ENCODE data around the gene ADAMTS15.

ADAMTS15 gene

DNA sequence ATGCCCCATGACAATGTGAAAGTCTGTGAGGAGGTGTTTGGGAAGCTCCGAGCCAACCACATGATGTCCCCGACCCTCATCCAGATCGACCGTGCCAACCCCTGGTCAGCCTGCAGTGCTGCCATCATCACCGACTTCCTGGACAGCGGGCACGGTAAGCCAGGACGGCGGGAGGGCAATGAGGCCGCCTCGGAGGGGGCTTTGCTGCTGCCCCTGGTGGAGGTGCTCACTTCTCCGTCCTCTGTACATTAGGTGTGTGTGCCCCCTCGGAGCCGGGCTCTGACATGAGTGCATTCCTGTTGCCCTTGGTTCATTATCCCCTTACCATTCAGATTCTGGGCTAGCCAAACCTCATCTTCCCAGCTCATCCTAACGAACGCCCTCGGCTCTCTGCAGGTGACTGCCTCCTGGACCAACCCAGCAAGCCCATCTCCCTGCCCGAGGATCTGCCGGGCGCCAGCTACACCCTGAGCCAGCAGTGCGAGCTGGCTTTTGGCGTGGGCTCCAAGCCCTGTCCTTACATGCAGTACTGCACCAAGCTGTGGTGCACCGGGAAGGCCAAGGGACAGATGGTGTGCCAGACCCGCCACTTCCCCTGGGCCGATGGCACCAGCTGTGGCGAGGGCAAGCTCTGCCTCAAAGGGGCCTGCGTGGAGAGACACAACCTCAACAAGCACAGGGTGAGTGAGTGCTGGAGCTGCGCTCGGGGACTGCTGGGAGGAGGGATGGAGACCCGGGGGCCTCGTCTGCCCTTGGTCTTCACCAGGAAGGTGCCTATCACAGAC is 13.8 kb downstream of the ADAMTS15 start:
- DNase-seq (ENCODE audit: low read depth in 3 of 3): no peak

DNA sequence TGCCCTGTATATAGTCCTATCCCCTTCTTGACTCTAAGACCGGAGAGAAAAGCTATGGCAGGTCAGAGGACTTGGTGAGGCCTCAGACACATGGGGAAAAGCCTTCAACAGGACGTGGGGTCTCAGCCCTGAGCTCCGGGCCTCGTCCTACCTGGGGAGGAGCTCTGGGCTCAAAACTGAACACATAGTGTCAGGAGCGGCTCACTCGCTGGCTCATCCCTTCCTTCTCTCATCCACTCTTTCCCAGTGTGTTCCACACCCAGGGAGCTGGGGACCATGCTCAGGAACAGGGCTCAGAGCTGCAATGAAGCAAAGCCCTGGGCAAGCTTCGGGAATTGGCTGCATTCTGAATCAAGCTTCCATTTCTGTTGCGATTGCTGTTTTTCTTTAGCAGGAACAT is 14.5 kb downstream of the ADAMTS15 start:
- no peak for DNase-seq (ENCODE audit: low read depth in 3 of 3)

DNA sequence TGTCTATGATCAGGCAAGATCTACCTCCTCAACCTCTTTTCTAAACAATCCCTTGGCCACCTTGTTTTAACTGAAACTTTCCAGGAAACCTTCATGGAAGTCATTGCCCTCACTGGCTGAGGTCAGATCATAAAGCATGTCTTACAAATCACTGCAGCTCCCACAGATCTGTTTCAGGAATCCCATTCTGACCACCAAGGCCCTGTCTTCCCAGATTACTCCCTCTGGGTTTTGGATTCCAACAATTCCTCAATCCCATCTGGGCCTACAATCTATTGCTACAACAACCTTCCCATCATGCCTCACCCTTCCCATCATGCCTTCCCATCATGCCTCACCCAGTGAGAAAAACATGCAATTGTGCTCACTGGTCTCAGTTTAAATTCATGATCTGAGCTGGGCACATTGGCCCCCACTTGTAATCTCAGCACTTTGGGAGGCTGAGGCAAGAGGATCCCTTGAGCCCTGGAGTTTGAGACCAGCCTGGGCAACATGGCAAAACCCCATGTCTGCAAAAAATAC is 15.9 kb downstream of the ADAMTS15 start:
- DNase-seq (ENCODE audit: low read depth in 3 of 3): no peak

DNA sequence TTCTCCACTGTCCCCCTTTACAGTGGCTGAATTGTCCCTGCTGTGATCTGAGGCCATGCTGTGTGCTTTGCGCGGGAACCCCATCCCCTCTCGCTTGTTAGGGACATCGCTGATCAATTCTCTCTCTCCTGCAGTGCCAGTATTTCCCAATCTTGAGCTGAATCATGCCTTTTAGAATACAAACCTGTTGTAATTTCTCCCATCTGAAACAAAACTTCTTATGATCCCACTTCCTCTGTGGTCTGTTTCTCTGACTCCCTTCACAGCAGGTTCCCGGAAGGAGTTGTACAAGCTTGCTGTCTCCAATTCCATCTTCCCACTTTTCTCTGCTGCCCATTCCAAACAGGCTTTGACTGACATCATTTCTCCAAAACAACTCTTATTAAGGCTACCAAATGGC is 16.8 kb downstream of the ADAMTS15 start:
- DNase-seq (ENCODE audit: low read depth in 3 of 3): no peak

DNA sequence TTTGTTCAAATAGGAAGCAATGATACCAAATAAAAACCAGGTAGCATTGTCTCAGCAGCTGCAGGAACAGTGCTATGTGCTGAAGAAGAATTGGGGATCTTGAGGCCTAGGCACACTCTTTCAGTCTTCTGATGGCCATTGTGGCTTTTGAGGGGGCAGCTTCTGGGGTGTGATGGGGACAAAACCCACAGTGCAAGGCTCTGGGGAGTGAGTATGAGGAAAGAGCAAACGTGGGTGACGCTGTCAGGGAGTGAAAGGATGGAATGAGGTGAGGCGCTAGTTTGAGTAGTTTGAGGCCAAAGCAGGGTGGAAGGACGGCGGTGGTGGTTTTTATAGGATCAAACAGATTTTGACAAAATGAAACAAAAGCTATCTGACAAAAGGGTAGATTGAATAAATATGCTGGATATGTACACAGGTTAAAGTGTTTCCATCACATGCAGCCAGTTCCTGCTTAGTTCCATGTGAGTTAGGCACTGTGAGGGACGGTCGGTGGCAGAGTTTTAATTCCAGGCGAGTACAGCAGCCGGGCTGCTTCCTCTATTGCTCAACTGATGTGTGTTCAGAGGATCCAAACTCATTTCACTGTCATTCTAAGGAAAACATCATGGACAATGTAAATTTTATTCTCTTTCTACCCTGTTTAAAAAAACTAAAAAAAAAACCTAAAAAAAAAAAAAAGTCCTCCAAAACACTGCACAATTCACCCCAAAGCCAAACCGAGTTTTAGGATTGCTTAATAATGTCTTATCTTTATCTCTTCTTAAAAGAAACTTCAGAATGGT is 18.9 kb downstream of the ADAMTS15 start:
- DNase-seq (ENCODE audit: low read depth in 3 of 3): no peak

DNA sequence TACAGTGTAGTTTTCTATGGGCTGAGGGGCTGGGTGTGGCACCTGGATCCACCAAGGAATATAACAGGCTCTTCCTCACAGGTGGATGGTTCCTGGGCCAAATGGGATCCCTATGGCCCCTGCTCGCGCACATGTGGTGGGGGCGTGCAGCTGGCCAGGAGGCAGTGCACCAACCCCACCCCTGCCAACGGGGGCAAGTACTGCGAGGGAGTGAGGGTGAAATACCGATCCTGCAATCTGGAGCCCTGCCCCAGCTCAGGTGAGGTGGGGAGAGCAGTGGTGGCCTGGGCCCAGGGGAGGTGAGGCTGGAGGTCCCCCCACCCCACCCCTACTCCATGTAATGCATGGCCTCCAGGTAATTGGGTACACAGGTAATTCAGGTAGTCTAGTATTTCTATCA is 20.7 kb downstream of the ADAMTS15 start:
- no peak for DNase-seq (ENCODE audit: low read depth in 3 of 3)

DNA sequence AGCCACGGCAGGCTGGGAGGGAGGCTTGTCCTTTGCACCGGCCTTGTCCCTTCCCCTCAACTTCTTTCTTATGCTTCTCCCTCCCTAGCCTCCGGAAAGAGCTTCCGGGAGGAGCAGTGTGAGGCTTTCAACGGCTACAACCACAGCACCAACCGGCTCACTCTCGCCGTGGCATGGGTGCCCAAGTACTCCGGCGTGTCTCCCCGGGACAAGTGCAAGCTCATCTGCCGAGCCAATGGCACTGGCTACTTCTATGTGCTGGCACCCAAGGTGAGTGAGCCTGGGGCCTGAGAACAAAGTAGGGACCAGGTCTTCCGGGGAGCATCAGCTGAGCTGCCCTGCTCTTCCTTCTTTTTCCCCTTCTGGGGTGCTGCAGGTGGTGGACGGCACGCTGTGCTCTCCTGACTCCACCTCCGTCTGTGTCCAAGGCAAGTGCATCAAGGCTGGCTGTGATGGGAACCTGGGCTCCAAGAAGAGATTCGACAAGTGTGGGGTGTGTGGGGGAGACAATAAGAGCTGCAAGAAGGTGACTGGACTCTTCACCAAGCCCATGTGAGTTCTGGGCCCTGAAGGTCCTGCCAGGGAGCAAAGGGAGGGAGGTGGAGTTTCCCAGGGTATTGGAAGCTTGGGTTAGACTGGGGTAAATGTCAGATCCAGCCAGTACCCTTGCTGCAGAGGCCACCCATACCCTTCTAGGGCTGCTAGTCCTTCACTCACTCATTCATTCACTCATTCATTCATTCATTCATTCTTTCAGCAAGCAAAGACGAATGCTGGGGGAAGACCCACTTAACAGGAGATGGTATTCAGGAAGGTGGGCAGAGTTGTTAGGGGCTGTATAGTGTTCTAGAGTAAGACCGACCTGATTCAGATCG is 22.6 kb downstream of the ADAMTS15 start:
- DNase-seq (ENCODE audit: low read depth in 3 of 3): no peak

DNA sequence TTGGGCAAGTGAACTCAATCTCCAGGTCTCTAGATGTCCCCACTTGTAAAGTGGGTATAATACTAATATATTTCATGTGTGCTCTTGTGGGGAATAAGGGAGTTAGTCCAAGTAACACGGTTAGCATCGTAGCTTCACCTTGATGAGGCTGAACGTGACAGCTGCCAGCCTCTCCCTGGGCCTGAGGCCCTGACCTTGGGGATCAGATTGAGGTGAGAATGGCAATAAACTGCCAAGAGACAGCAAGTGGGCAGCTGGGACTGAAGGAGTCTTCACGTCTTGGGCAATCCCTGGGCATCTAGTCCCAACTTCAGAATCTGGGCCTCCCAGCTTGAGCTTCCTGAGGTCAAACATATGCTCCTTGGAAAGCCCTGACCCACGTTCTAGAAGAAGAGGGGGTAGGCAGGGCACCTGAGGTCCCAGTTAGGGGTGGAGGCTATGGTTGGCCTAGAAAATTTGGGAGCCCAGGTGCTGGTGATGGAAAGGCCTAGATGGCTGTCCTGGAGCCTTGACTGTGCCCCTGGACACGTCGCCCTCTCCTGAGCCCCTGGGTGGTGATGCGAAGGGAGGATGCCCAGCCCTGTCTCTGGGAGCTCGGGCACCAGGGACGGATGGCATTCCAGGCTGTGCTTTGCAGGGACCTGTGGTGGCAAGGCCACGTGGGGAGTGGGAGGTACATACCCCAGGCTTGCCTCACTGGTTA is 23.4 kb downstream of the ADAMTS15 start:
- DNase-seq (ENCODE audit: low read depth in 3 of 3): no peak

DNA sequence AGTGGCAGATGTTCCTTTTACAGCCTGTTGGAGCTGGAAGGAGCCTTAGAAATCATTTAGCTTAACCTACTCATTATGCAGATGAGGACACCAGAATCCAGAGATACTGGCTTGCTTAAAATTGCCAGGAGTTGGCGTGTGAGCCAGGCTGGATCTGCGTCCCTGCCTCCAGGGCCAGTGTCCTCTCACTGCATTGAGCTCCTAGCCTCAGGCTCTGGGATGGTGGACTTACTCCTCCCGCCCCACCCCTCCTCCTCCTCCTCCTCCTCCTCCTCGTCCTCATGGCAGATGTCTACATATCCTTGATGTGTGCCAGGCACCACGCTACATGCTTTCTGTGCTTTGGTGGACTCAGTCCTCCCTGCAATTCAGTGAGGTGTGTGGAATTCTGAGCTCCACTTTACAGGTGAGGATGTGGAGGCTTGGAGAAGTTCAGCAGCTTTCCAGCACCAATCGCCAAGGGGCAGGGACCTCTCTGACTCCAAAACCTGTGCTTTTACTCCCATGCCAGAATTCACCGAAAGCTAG is 24.1 kb downstream of the ADAMTS15 start:
- no peak for DNase-seq (ENCODE audit: low read depth in 3 of 3)

DNA sequence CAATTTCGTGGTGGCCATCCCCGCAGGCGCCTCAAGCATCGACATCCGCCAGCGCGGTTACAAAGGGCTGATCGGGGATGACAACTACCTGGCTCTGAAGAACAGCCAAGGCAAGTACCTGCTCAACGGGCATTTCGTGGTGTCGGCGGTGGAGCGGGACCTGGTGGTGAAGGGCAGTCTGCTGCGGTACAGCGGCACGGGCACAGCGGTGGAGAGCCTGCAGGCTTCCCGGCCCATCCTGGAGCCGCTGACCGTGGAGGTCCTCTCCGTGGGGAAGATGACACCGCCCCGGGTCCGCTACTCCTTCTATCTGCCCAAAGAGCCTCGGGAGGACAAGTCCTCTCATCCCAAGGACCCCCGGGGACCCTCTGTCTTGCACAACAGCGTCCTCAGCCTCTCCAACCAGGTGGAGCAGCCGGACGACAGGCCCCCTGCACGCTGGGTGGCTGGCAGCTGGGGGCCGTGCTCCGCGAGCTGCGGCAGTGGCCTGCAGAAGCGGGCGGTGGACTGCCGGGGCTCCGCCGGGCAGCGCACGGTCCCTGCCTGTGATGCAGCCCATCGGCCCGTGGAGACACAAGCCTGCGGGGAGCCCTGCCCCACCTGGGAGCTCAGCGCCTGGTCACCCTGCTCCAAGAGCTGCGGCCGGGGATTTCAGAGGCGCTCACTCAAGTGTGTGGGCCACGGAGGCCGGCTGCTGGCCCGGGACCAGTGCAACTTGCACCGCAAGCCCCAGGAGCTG is 24.8 kb downstream of the ADAMTS15 start:
- DNase-seq (ENCODE audit: low read depth in 3 of 3): no peak

DNA sequence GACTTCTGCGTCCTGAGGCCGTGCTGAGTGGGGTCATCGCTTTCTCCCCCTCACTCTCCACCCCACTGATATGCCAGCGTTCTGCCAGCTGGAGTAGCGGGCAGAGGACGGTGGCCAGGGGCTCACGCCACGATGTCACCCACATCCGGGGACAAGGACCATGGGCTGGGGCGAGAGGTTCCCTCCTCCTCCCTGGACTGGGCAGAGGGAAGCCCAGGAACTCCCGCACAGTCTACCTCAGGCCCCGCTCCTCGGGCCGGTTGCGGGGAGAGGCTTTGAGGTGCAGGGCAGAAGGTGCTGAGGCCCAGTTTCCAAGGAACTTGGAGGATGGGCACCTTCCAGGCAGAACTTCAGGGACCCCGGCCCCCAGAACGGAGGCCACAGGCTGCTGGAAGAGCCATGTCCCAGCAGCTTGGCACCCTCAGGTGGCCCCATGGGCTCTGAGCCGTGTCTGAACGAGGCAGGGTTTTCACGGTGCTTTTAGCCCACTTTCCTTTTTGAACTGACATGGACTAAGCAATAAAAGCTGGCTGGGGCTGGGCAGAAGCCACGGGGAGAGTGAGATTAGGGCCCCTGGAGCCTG is 25.4 kb downstream of the ADAMTS15 start:
- no peak for DNase-seq (ENCODE audit: low read depth in 3 of 3)

DNA sequence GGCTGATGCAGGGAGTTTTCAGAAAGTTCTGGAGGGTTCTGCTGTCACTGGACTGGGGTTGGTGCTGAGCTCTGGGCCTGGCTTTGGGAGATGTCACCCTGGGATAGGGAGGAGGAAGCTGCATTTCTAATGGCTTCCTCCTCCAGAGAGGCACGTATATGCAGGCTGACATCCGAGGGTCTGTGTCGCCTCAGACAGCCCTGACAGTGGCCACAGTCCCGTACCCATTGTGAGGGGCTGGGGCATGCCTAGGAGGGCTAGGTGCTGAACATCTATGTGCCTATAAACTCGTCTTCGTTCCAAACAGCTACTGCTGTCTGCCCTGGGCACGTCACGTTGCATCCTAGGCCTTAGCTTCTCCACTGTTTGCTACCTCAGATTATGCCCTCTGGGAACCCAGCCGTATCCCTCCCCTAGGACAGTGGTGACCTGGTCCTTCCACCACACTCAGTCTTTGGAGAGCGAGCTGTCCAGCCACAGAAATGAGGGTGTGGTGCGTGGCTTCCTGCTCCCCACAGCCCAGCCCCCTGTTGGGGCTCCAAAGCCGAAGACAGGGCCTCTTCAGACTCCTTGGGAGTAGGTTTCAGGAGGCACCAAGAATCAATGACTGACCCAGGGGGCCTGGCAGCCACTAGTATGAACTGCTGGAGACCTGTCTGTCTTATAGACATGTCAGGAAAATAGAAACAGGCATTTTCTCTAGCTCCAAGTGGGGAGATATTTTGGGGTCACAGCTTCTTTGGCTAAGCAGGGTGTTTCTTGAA is 26.4 kb downstream of the ADAMTS15 start:
- no peak for DNase-seq (ENCODE audit: low read depth in 3 of 3)

DNA sequence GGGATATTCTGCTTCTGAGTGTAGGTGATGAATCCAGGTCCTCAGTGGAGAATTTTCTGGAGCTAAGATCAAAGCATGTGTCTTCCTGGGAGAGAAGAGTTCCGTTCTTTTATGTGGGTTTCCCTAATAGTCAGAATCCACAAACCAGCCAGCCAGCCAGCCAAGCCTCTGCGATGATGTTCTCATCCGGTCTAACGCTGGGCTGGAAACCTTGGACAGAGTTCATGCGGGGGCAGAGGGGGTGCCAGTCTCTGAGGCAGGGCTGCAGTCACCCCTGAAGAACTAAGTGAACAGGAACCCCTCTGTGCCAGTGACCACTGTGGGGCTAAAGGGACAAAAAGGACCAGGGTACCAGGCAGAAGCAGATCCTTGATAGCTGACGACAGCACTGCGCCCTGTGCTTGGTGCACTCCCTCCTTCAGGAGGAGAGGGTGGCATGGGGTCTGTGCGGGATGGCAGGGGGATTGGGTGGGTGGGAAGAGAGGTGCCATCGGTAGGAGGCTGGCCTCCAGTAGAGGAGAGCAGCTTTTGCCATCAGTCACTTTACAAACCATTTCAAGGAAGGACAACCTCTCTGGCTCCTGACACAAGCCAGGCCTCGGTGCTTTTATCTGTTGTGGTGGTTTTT is 27.1 kb downstream of the ADAMTS15 start:
- no peak for DNase-seq (ENCODE audit: low read depth in 3 of 3)

DNA sequence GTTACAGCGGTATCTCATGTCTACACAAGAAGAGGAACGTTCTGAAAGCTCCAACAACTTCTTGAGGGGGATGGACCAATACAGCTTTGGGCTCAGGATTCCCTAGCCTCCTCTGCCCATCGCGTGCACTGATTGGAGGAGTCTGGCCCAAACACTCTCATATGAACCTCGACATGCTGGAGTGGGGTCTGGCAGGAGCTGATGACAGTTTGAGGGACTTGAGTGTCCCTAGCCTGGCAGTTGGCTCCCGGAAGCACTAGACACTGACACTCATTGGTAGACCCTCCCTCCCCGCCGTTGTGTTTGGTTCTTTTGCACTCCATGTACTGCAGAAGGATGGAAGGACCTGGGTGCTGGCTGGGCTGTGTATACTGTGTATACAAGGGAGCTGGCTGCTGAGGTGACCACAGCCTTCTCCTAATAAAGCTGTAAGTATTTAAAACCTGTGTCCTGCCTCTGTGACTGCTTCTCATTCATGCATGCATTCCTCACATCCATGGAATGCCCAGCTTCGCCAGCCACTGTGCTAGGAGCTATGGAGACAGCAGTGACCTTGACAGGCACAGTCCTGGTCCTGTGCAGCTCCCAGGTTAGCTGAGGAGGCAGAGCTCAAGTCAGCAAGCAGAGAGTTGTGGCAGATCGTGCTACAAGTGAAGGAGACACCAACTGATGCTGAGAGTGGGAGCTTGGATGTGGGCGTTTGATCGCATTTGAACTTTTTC is 27.9 kb downstream of the ADAMTS15 start:
- no peak for DNase-seq (ENCODE audit: low read depth in 3 of 3)

DNA sequence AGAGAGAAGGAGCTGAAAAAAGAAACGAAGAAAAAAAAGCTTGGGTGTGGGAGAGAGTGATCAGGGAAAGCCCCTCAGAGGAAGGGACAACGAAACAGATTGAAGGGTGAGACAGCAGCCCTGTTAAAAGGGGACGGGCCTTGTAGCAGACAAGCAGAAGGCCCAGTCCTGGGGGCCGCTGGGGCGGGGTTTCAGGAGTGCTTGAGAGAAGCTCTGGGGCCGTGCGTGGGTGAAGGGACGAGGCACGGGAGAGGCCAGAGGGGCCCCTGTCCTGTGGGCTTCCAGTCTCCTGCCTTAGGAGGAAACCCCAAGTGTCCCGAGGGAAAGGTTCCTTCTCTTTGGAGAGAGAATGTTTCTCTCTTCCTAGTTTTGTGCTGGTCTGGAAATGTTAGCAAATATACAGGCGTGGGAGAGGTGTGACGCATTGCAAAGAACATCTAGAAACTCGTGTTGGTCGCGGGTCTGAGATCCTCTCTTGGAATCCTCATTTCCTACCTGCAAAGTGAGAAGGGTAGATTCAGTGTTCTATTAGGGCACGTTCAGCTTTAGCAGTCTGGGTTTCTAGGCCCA is 28.6 kb downstream of the ADAMTS15 start:
- no peak for DNase-seq (ENCODE audit: low read depth in 3 of 3)

DNA sequence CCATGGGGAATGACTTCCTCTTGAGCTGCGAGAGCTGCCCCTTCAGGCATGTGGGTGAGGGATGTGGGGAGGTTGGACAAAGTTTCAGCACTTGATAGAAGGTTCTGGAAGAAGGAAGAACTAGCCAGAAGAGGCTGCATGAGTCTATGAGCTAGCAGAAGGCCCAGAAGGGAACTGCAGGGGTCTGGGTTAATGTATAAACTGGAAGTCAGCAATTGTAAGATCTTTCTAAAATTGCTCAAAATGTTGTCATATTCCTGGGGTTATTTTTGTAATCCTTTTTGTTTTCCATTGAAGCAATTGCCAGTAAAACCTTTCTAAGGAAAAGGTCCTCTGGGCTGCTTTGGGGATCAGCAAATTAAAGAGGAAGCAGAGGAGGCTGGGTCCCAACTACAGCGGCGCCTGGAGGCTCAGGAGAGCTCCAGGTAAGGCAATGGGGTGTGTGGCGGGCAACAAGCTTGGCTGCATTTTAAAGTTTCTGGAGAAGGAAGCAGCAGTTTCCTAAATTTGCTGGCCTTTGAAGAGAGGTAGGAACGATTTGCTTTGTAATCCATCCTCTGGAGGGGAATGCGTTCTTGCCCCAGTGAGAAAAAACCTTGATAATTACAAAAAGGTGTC is 29.2 kb downstream of the ADAMTS15 start:
- no peak for DNase-seq (ENCODE audit: low read depth in 3 of 3)

DNA sequence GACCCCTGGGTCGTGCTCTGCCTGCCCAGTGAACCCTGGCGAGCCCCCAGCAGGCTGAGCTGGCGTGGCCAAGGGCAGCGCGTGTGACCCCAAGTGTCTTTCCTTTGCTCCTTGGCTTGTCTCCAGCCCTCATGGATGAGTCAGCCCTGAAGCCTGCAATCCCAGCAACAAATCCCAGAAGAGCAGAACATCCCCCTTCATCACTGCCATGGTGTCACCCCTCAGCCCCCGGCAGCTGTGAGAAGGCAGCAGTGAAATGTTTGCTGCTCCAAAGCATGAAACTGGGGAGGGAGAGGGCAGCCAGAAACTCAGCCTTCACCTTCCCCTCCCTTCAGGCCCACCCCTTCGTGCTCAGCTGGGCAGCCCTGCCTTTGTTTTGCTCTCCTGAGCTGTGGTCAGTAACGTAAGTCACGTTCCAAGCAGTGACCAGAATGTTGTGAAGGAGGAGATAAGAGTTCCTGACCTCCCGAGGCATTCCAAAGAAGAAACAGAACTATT is 29.8 kb downstream of the ADAMTS15 start:
- no peak for DNase-seq (ENCODE audit: low read depth in 3 of 3)
